Measurements from ENCODE around the gene CAPN5. TPM values are rescaled to one million over a fixed set of nuclear protein-coding genes. Genes with fewer than 3 reads are reported as not detected.

The CAPN5 gene
- total RNA-seq, 1 experiment from 2014 or later = 10.4 TPM

DNA sequence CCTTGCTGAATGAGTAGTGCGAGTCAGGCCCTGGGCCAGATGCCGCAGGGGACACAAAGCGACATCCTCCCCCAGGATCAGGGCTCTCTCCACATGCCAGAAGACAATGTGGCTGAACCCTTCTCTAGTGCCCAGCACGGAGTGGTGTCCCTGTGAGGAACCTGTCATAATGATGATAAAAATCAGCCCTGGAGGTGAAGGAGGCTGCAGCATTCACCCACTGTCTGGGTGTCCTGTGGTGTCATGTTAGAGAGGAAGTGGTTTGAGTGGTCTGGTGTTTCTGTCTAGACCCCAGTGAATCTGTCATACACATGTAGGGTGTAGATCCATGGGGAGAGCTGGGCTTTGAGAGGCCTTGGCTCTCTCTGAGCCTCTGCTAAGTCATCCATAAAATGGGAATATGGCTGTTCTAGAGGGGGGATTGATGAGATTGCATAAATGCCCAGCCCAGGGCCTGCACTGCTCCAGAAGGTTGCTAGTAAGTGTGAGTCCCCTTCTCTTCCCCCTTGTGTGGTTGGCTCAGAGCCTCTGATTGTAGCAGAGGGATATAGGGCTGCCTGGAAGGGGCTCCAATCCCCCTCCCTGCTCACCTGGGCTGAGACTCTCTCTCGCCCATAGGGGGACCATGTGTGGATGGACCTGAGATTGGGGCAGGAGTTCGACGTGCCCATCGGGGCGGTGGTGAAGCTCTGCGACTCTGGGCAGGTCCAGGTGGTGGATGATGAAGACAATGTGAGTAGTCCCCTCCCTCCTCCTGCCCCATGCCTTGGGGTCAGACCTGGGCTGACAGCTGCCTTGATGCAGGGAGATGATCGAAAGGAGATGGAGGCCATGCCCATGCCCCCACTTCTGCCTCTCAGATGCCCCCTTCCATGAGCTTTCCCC is 75.6 kb downstream of the CAPN5 start:
- DNase-seq (ENCODE audit: low read depth in 1 of 2, low spot score in 2 of 2) = no peak
- no peak overlapping the region for H3K4me3 ChIP-seq
- H3K9me3 ChIP-seq (replicated peaks) = no peaks in the 10 kb centered on the region
- H3K36me3 ChIP-seq = no peaks in the 10 kb centered on the region
- H3K27ac ChIP-seq = no peak overlapping the region
- no peaks in the 10 kb centered on the region for H3K27me3 ChIP-seq (replicated peaks)
- H3K4me1 ChIP-seq (replicated peaks) = no peaks in the 10 kb centered on the region

DNA sequence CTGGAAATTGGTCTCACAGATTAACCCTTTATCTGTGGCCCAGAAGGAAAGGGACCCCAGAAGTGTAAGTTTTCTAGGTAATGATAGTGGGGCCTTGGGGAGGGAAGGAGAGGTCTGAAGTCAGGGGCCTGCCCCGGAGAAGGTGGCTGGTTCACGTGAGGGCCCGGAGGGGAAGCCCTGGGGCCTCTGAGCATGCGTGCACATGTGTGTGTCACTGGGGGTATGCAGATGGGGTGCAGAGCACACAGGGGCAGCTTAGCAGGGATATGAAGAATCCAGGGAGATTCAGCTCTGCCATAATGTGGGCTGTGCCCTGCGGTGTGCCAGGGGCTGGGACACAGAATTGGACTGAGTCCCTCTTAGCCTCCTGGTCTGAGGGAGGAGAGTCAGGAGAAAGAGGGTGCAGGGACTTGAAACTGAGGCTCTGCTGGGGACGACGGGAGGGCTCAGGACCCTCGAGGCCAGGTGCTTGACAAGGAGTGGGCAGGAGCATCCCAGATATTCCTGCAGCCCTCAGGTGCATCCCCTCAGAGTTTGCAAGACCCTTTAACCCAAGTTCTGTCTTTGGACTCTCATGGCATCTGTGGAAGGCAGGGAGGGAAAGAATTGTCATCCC is 76.7 kb downstream of the CAPN5 start:
- H3K4me1 ChIP-seq (replicated peaks) = no peaks in the 10 kb centered on the region
- no peak for DNase-seq (ENCODE audit: low read depth in 1 of 2, low spot score in 2 of 2)
- no peak overlapping the region for H3K4me3 ChIP-seq
- H3K36me3 ChIP-seq = no peaks in the 10 kb centered on the region
- H3K27ac ChIP-seq = no peak overlapping the region
- H3K9me3 ChIP-seq (replicated peaks) = no peaks in the 10 kb centered on the region
- H3K27me3 ChIP-seq (replicated peaks) = no peaks in the 10 kb centered on the region

DNA sequence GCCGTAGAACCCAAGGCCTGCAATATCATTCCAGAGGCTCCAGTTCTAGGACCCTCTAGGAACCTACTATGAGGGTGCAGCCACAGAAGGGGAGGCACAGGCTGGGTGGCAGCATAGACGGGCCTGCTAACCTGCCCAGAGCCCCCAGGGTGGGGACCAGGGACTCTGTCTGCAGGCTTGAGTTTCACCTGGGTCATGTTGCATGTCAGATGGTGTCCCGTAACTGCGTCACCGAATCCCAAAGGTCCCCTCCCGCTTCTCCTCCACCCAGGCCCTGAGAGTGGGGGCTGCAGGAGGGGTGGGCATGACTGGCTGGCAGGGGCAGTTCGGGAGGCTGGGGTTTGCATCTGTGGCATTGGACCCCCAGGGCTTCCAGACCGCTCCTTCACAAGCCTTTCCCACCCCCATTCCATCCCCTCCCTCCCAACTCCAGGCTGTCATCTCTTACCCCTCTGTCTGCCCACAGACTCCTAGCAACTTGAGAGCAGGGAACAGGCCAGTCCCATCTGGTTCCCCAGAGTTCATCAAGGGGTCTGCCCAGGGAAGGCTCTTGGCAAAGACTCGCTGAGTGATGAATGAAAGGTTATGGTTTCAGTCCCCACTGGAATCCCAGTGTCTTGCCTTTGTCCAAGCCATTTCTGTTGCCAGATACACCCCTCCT is 77.6 kb downstream of the CAPN5 start:
- no peaks in the 10 kb centered on the region for H3K36me3 ChIP-seq
- DNase-seq (ENCODE audit: low read depth in 1 of 2, low spot score in 2 of 2) = no peak
- H3K9me3 ChIP-seq (replicated peaks) = no peaks in the 10 kb centered on the region
- no peaks in the 10 kb centered on the region for H3K27me3 ChIP-seq (replicated peaks)
- no peak overlapping the region for H3K4me3 ChIP-seq
- H3K27ac ChIP-seq = no peak overlapping the region
- H3K4me1 ChIP-seq (replicated peaks) = no peaks in the 10 kb centered on the region

DNA sequence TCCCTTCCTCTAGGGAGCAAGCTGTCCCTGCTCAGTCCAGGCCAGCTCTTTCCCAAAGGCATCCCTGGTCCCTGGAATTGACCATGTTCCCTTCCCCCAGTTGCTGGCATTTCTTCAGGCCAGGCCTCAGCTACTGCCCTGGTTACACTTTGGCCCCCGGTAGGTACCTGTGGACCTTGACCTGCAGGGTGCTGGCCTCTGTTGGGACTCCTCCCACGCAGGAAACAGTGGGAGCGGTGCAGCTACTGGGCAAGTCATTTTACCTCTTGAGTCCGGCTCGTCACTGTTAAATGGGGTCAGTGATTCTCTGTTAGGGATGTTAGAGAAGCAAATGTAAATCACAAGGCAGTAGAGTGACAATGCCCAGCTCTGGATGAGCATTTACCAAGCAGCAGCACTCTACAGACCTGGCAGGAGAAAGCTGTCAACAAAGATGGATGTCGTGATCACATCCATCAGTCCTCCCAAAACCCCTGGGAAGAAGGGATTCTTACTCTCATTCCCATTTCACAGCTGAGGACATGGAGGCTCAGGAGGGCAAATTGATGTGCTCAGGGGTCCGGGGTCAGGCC is 78.2 kb downstream of the CAPN5 start:
- Histone ChIP-seq H3K9me3 (replicated peaks) (no peaks in the 10 kb centered on the region), H3K4me1 (replicated peaks) (no peaks in the 10 kb centered on the region), H3K27ac (no peak overlapping the region), H3K4me3 (no peak overlapping the region), H3K27me3 (replicated peaks) (no peaks in the 10 kb centered on the region), H3K36me3 (no peaks in the 10 kb centered on the region)
- no peak for DNase-seq (ENCODE audit: low read depth in 1 of 2, low spot score in 2 of 2)

DNA sequence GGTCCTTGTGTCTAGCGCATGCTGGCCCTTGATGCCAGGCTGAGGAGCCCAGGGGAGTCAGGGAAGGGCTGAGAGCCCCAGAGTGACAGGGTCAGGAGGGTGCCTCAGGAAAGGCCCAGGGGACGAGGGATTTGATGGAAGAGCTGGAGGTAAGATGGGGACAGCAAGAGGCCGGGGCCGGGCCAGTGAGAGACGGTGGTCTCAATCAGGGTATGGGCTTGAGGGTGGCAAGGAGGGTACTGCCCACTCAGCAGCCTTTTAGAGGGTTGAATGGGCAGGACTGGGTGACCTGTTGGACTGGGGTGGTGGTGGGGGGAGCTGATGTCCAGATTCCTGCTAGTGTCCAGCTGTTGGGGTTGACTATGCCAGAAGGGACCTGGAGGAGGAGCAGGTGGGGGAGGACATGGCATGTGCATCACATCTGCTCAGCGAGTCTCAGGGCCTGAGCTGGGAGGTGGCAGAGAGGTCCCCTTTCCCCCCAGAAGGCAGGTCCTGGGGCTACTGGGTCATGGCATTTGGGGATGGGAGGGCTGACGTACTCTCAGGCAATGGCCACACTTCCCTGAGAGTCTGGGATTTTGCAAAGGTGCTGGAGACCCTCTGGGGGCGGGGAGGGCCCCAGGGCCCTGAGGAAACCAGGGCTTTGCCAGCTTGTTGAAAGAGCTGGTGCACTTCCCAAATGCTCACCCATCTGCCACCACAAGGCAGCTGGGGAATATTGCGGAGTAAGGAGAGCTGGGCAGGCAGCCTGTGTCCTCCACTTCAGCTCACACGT is 79.7 kb downstream of the CAPN5 start:
- no peak overlapping the region for H3K27ac ChIP-seq
- H3K4me1 ChIP-seq (replicated peaks) = no peaks in the 10 kb centered on the region
- H3K9me3 ChIP-seq (replicated peaks) = no peaks in the 10 kb centered on the region
- no peaks in the 10 kb centered on the region for H3K36me3 ChIP-seq
- no peaks in the 10 kb centered on the region for H3K27me3 ChIP-seq (replicated peaks)
- no peak for DNase-seq (ENCODE audit: low read depth in 1 of 2, low spot score in 2 of 2)
- H3K4me3 ChIP-seq = no peak overlapping the region

DNA sequence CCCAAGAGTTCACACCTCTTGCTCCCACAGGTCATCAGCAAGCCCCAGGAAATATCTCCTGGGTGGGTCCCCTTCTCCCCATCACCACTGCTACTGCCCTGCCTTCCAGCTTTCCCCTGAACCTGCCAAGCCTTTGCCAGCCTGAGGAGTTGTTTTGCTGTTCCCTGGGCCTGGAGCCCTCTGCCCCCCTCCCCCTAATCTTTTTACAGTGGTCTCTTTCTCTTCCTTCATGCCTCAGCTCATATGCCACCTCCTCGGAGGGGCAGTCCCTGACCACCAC is 80.2 kb downstream of the CAPN5 start:
- no peak for DNase-seq (ENCODE audit: low read depth in 1 of 2, low spot score in 2 of 2)
- H3K9me3 ChIP-seq (replicated peaks) = no peaks in the 10 kb centered on the region
- no peaks in the 10 kb centered on the region for H3K4me1 ChIP-seq (replicated peaks)
- H3K36me3 ChIP-seq = no peaks in the 10 kb centered on the region
- no peaks in the 10 kb centered on the region for H3K27me3 ChIP-seq (replicated peaks)
- H3K27ac ChIP-seq = no peak overlapping the region
- H3K4me3 ChIP-seq = no peak overlapping the region

DNA sequence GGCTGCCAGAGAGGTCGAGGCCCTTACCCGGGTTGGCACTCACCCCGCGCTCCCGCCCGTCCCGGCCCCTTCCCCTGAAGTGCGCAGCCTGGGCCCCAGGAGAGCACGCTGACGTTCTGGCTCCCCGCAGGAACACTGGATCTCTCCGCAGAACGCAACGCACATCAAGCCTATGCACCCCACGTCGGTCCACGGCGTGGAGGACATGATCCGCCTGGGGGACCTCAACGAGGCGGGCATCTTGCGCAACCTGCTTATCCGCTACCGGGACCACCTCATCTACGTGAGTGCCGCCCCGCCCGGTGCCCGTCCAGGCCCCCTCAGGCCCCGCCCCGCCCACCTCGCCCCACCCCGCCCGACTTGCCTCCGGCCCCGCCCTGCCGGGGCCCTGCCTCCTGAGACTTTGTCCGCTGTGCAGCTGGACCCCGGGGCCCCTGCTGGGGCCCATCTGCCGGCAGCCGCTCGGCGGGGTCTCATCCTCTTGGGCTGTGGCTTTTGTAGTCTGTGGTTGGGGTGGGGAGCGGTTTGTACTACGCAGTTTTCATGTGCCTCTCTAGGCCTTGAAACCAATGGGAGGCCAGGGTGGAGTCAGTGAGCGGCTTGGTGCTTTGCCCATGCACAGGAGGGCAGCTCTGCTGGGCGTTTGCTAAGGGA is 81.0 kb downstream of the CAPN5 start:
- no peak overlapping the region for H3K4me3 ChIP-seq
- no peak for DNase-seq (ENCODE audit: low read depth in 1 of 2, low spot score in 2 of 2)
- H3K36me3 ChIP-seq = no peaks in the 10 kb centered on the region
- no peaks in the 10 kb centered on the region for H3K27me3 ChIP-seq (replicated peaks)
- no peaks in the 10 kb centered on the region for H3K9me3 ChIP-seq (replicated peaks)
- H3K27ac ChIP-seq = no peak overlapping the region
- H3K4me1 ChIP-seq (replicated peaks) = no peaks in the 10 kb centered on the region

DNA sequence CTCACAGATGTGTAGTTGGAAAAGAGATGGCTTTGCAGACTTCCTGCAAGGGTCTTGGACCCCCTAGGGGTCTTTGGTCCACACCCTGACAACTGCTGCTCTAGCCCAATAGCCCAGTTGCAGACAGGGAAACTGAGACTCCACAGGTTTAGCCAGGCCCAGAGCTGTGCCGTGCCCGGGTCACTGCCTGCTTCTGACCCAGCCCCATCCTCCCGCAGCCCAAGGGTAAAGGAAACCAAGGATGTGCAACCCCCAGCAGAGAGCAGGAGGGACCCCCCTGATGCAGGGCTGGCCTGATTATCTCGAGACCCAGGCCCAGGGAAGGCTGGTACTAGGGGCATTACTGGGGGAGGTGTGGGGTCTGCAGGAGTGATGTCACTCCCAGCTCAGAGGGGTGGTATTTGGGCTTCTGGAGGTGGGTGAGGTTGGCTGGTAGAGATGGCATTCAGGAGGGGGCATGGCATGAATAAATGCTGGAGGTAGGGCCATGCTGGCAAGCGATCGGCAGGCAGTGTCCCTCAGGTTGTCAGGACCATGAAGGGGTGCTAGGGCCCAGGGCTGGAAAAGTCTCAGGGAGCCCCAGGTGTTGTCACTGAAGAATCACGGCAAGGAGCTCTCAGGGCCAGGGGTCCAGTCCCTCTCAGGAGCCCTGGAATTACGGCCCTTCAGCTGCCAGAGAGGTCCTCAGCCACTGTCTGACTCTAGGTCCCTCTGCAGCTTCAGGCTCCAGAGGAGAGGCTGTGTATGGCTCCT is 82.4 kb downstream of the CAPN5 start:
- Histone ChIP-seq H3K36me3 (no peaks in the 10 kb centered on the region), H3K4me3 (no peak overlapping the region), H3K27me3 (replicated peaks) (no peaks in the 10 kb centered on the region)

DNA sequence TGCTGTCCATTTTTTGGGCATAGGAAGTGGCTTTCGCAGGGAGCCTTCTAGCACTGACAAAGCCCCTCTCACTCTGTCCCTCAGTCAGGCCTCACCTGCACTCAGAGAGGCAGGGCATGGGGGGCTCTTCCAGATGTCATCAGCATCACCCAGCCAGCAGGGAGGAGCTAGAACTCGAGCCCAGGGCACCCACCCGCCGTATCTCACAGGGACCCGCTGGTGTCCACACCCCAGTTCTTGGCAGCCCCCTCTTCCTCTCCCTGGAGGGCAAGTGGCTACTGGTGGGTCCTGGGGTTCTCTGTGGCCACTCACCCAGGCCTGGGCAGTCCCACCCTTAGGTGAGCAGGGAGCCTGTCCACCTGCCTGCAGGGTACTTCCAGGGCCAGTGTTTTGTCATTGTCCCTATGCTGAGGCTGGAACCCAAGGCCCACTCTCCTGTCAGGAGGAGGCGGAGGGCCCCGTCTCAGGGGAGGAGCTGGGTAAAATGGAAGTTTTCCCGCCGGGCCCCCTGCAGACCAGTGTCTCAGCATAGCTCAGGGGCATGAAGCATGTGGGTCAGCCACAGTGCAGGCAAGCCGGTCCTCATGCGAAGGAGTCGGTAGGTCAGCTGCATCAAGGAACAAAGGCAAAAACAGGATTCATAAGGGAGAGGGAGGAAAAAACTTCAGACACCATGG is 83.1 kb downstream of the CAPN5 start:
- Histone ChIP-seq H3K4me3 (no peak overlapping the region), H3K27me3 (replicated peaks) (no peaks in the 10 kb centered on the region), H3K9me3 (replicated peaks) (no peaks in the 10 kb centered on the region), H3K4me1 (replicated peaks) (no peaks in the 10 kb centered on the region), H3K36me3 (no peaks in the 10 kb centered on the region), H3K27ac (no peak overlapping the region)
- no peak for DNase-seq (ENCODE audit: low read depth in 1 of 2, low spot score in 2 of 2)

More for the DNA sequence above, 82.4 kb downstream of the CAPN5 start:
- DNase-seq (ENCODE audit: low read depth in 1 of 2, low spot score in 2 of 2) = no peak
- Histone ChIP-seq H3K9me3 (replicated peaks) (no peaks in the 10 kb centered on the region), H3K4me1 (replicated peaks) (no peaks in the 10 kb centered on the region), H3K27ac (no peak overlapping the region)

DNA sequence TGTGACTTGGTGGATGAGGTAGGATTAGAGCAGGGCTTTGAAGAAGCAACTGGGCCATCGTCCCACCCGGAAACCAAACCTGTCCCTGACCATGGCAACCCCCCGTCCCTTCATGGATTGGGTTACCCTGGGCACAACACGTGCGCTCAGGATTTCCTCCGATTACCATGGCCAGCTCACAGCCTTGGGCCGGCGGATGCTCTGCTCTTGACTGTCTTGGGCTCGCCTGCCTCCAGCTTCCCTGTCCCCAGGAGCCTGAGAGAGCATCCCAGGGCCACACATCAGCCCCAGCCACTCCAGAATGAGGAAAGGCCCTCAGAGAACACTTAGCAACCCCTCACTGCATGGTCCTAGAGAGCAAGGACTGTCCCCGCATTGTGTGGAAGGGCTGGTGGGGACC is 84.1 kb downstream of the CAPN5 start:
- Histone ChIP-seq H3K4me3 (no peak overlapping the region), H3K36me3 (no peaks in the 10 kb centered on the region), H3K9me3 (replicated peaks) (no peaks in the 10 kb centered on the region), H3K27me3 (replicated peaks) (no peaks in the 10 kb centered on the region), H3K4me1 (replicated peaks) (no peaks in the 10 kb centered on the region), H3K27ac (no peak overlapping the region)
- no peak for DNase-seq (ENCODE audit: low read depth in 1 of 2, low spot score in 2 of 2)

DNA sequence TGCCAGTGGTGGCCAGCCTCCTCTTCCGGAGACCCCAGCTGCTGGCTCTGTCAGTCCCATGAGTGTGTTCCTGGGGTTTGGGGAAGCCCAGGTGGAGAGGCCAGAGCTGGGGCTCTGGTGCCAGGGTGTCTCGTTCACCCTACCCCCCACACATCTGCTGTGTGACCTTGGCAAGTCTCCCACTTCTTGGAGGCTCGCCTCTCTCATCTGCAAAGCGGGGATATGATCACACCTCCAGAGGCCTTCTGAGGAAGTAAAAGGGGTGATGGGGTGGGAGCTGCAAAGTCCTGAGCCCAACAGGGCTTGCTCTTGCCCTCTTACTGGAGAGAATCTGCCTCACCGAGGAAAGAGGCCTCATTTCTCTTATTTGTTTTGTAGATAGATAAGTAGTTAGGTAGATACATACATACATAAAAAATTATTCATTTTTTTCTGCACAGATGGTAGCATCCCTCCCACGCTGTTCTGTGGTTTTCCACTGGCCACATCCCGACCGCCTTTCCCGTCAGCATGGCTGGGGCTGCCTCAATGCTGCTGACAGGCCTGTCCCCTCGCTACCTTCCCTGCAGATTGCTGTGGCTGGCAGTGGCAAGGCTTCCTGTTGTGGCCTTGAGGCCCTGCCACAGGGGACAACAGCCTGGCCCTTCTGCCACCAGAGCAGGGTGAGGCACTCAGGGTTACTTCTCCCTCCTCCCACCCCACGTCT is 85.2 kb downstream of the CAPN5 start:
- Histone ChIP-seq H3K9me3 (replicated peaks) (no peaks in the 10 kb centered on the region), H3K36me3 (no peaks in the 10 kb centered on the region), H3K4me1 (replicated peaks) (no peaks in the 10 kb centered on the region), H3K27ac (no peak overlapping the region), H3K27me3 (replicated peaks) (no peaks in the 10 kb centered on the region), H3K4me3 (no peak overlapping the region)
- DNase-seq (ENCODE audit: low read depth in 1 of 2, low spot score in 2 of 2) = no peak

DNA sequence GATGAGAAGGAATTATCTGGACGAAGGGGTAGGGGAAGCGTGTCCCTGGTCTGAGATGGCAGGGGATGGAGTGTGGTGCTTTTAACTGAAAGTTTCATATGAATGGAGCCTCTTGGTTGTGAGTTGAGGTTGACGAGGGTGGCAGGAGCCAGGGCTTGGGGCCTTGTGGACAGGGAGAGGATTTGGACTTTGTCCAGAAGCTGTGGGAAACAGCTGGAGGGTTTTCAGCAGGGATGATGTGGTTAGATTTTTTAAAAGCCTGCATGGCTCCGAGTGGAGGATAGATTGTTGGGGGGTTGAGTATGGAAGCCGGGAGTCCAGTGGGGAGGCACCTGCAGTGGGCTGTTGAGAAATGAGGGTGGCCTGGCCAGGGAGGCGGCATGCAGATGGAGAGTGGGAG is 86.1 kb downstream of the CAPN5 start:
- Histone ChIP-seq H3K36me3 (no peaks in the 10 kb centered on the region), H3K4me1 (replicated peaks) (no peaks in the 10 kb centered on the region), H3K27me3 (replicated peaks) (no peaks in the 10 kb centered on the region), H3K4me3 (no peak overlapping the region), H3K9me3 (replicated peaks) (no peaks in the 10 kb centered on the region), H3K27ac (no peak overlapping the region)
- DNase-seq (ENCODE audit: low read depth in 1 of 2, low spot score in 2 of 2) = no peak
